Stomach (tissue), 9 donors: ENCODE measurements around the gene RBM8A. TPM values are rescaled to one million over a fixed set of nuclear protein-coding genes. Genes with fewer than 3 reads are reported as not detected.

ENCODE experiments used
- DNase-seq, 2 donors: peaks; one replicate each; pipeline versions ENCODE4 v3.0.0 to v3.0.0-alpha.2; 2013 to 2019
- H3K27ac ChIP-seq, 5 donors: fragments of 200-600 bp in 4 of 5; sonication (generic) in 4 of 5; one replicate each; pipeline ENCODE4 v1.5.1; 2013 to 2019; ENCODE audit warnings: mild to moderate bottlenecking in 1 of 5, moderate library complexity in 1 of 5
- H3K27me3 ChIP-seq, 3 donors: fragments of 200-600 bp; sonication (generic); one replicate each; pipeline ENCODE4 v1.5.1; 2017 to 2019; ENCODE audit warnings: mixed run types in 1 of 3
- H3K36me3 ChIP-seq, 4 donors: fragments of 200-600 bp; sonication (generic); 1 replicate in 3 of 4; 2 replicates in 1 of 4; pipeline ENCODE4 v1.5.1; 2016 to 2019
- H3K4me1 ChIP-seq, 4 donors: fragments of 200-600 bp; sonication (generic); one replicate each; pipeline ENCODE4 v1.5.1; 2016 to 2019
- H3K4me3 ChIP-seq, 4 donors: fragments of 200-600 bp; sonication (generic) in 3 of 4; one replicate each; pipeline ENCODE4 v1.5.1; 2016 to 2019; ENCODE audit warnings: mild to moderate bottlenecking in 1 of 4
- H3K9me3 ChIP-seq, 4 donors: fragments of 200-600 bp; sonication (generic); one replicate each; pipeline ENCODE4 v1.5.1; 2016 to 2019
- CTCF ChIP-seq, 7 experiments: fragments of 450-650 bp in 4 of 7; fragments of 200-600 bp in 3 of 7; sonication (generic) in 3 of 7; IDR thresholded peaks; one replicate each; pipeline ENCODE4 v1.5.1; 2016 to 2019; ENCODE audit warnings: antibody characterized with exemption in 7 of 7, control low read depth in 2 of 7, mild to moderate bottlenecking in 1 of 7
- EP300 ChIP-seq: sonication (generic); formaldehyde crosslinking; IDR thresholded peaks from one replicate; pipeline ENCODE4 v1.6.1; 2017; ENCODE audit warnings: antibody characterized with exemption
- POLR2A ChIP-seq, 4 donors: fragments of 450-650 bp; IDR thresholded peaks; one replicate each; pipeline ENCODE4 v1.6.1; 2016; ENCODE audit warnings: antibody characterized with exemption in 4 of 4, control low read depth in 2 of 4, mild to moderate bottlenecking in 1 of 4, moderate library complexity in 1 of 4
- POLR2AphosphoS5 ChIP-seq, 3 donors: sonication (generic); formaldehyde crosslinking; IDR thresholded peaks; one replicate each; pipeline ENCODE4 v1.6.1; 2016; ENCODE audit warnings: antibody characterized with exemption in 3 of 3
- WGBS, 5 donors: extraction: QIAGEN DNeasy Blood & Tissue Kit in 3 of 5; methylation state at CpG; one replicate each; pipeline versions ENCODE4 v1.1.5 to v1.1.7; 2013 to 2018; 5-methylcytosine and 5-hydroxymethylcytosine counted together
- intact Hi-C: fragments of 100-400 bp; cut with DNase I; formaldehyde crosslinking; loops from one replicate; pipeline ENCODE4 v1.15.1; 2023; ENCODE audit warnings: low total_unique reads
- polyA plus RNA-seq, 3 donors: library from polyadenylated mRNA; stranded (reverse); fragments of 200-250 nt; gene quantifications; one replicate each; pipeline ENCODE4 v1.2.3, GENCODE V29; 2013
- total RNA-seq, 5 donors: library from RNA; depleted of rRNA; stranded (reverse); fragments of >200 nt; gene quantifications; one replicate each; pipeline versions ENCODE4 v1.1.0 to v1.2.3, GENCODE V29; 2014 to 2016
- donor health status: healthy with polysubstance abuse.
- donor health status: Bipolar disorder and iron deficiency.
- donor health status: healthy.

The RBM8A gene
- total and polyA plus RNA-seq, 8 donors, result 9.3 to 113 (median 77.4) TPM

GRCh38 chr1:145974721-145975120 is 47.4 kb upstream of the RBM8A start:
- WGBS, 5 donors, result 79 to 89% (median 82%) methylated on average over 7 of the region's 7 CpGs
- DNase-seq, result no peak
- Histone ChIP-seq H3K27me3 (no peaks in the 10 kb centered on the region), H3K27ac (no peak overlapping the region), H3K9me3 (no peaks in the 10 kb centered on the region), H3K4me3 (no peak overlapping the region), H3K36me3 (peaks cover 0 to 14% (median 4%) of the 10 kb centered on the region in 4 donors), H3K4me1 (peaks cover 22 to 29% (median 27%) of the 10 kb centered on the region in 4 donors)
- TF ChIP-seq EP300, result no peak
- TF ChIP-seq POLR2AphosphoS5 (IDR thresholded peaks at IDR 0.05), result no peak
- no peak for TF ChIP-seq POLR2A (IDR thresholded peaks at IDR 0.05)
- TF ChIP-seq CTCF (IDR thresholded peaks at IDR 0.05), result no peak
- intact Hi-C loops, result loop anchor here (5.0 kb wide), 1 partner anchor 38 kb away; no protein-coding TSS in a partner anchor

DNA sequence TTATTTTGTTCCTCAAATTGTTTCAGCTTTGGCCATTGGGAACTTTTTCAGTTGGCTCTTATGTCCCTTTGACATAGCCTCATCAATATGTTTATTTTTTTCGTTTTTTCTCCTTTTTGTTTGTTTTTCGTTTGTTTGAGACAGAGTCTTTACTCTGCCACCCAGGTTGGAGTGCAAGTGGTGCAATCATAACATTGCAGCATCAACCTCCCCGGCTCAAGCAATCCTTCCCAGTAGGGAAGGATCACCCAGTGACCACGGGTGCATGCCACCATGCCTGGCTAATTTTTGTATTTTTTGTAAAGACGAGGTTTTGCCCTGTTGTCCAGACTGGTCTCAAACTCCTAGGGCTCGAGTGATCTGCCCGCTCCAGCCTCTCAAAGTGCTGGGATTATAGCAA is 45.3 kb upstream of the RBM8A start:
- no peak overlapping the region for H3K4me3 ChIP-seq
- intact Hi-C loops, result loop anchor here (5.0 kb wide), 1 partner anchor 40 kb away; no protein-coding TSS in a partner anchor
- TF ChIP-seq CTCF (IDR thresholded peaks at IDR 0.05) (no peak), EP300 (no peak), POLR2A (IDR thresholded peaks at IDR 0.05) (no peak), POLR2AphosphoS5 (IDR thresholded peaks at IDR 0.05) (no peak)
- no peaks in the 10 kb centered on the region for H3K27me3 ChIP-seq
- peaks cover 0 to under 1% (median 0%) of the 10 kb centered on the region in 4 donors for H3K9me3 ChIP-seq
- H3K4me1 ChIP-seq, result peaks cover 5 to 8% (median 7%) of the 10 kb centered on the region in 4 donors
- peaks cover 0 to 15% (median 5%) of the 10 kb centered on the region in 4 donors for H3K36me3 ChIP-seq
- DNase-seq, result no peak
- WGBS, 5 donors, result 66 to 75% (median 72%) methylated on average over 7 of the region's 7 CpGs
- no peak overlapping the region for H3K27ac ChIP-seq

GRCh38 chr1:145967288-145967687 is 40.0 kb upstream of the RBM8A start:
- WGBS, 5 donors, result 92 to 96% (median 93%) methylated on average over 2 of the region's 2 CpGs
- intact Hi-C loops, result loop anchor here (5.0 kb wide), 1 partner anchor 45 kb away; no protein-coding TSS in a partner anchor

GRCh38 chr1:145965119-145965744 is 37.9 kb upstream of the RBM8A start:
- H3K4me3 ChIP-seq, result peak overlapping the region; percentile 52 to 67 (median 60)
- peaks cover 14 to 53% (median 47%) of the 10 kb centered on the region in 4 donors for H3K4me1 ChIP-seq
- H3K27ac ChIP-seq, result peak overlapping the region in 4 of 5 donors; percentile 87 to 99 (median 92)
- intact Hi-C loops, result loop anchor here (5.0 kb wide), 1 partner anchor 43 kb away; no protein-coding TSS in a partner anchor
- TF ChIP-seq POLR2A (IDR thresholded peaks at IDR 0.05), result no peak
- no peak for TF ChIP-seq CTCF (IDR thresholded peaks at IDR 0.05)
- TF ChIP-seq POLR2AphosphoS5 (IDR thresholded peaks at IDR 0.05), result no peak
- TF ChIP-seq EP300, result no peak
- 0 to 2% (median 1%) methylated on average over 5 of the region's 5 CpGs for WGBS, 5 donors
- peaks cover 0 to 6% (median 3%) of the 10 kb centered on the region in 4 donors for H3K36me3 ChIP-seq
- H3K27me3 ChIP-seq, result peaks cover 0 to 14% (median 8%) of the 10 kb centered on the region in 3 donors
- H3K9me3 ChIP-seq, result peaks cover 0 to 5% (median 0%) of the 10 kb centered on the region in 4 donors
- no peak for DNase-seq

More at GRCh38 chr1:145967288-145967687, 40.0 kb upstream of the RBM8A start:
- H3K4me1 ChIP-seq, result peaks cover 14 to 34% (median 27%) of the 10 kb centered on the region in 4 donors
- no peak for DNase-seq
- peaks cover 0 to 6% (median 3%) of the 10 kb centered on the region in 4 donors for H3K36me3 ChIP-seq
- no peak for TF ChIP-seq CTCF (IDR thresholded peaks at IDR 0.05)
- no peak for TF ChIP-seq EP300
- no peak overlapping the region for H3K27ac ChIP-seq
- H3K9me3 ChIP-seq, result peaks cover 0 to 5% (median 0%) of the 10 kb centered on the region in 4 donors
- no peaks in the 10 kb centered on the region for H3K27me3 ChIP-seq
- no peak overlapping the region for H3K4me3 ChIP-seq
